Natural killer cell (primary cell): ENCODE data around the gene IQSEC1. TPM values are rescaled to one million over a fixed set of nuclear protein-coding genes. Genes with fewer than 3 reads are reported as not detected.

Experiments
- ATAC-seq, 3 donors: fragments of 150-1000 bp in 2 of 3; fragments of 200-7000 bp in 1 of 3; cut with Tn5 transposase; 1 replicate in 1 of 3; 2 replicates in 2 of 3; pipeline ENCODE4 v1.10.0; 2021; ENCODE audit warnings: mild to moderate bottlenecking in 2 of 3, moderate library complexity in 2 of 3
- DNase-seq, 2 donors: peaks; one replicate each; pipeline versions ENCODE4 v3.0.0 to v3.0.0-alpha.2; 2013 to 2021; ENCODE audit warnings: mixed read lengths in 1 of 2
- H3K27ac ChIP-seq: one replicate; pipeline ENCODE4 v1.5.1; 2013; ENCODE audit warnings: mild to moderate bottlenecking, low read length
- H3K27me3 ChIP-seq: one replicate; pipeline ENCODE4 v1.6.1; 2013; ENCODE audit warnings: low read length; ENCODE audit not compliant: control insufficient read depth, insufficient read depth
- H3K36me3 ChIP-seq: one replicate; pipeline ENCODE4 v1.6.1; 2013; ENCODE audit warnings: low read length; ENCODE audit not compliant: control insufficient read depth, insufficient read depth
- H3K4me1 ChIP-seq: one replicate; pipeline ENCODE4 v1.6.1; 2013; ENCODE audit warnings: low read length; ENCODE audit not compliant: control insufficient read depth, insufficient read depth
- H3K4me3 ChIP-seq: one replicate; pipeline ENCODE4 v1.5.1; 2013; ENCODE audit warnings: low read length
- H3K9me3 ChIP-seq: one replicate; pipeline ENCODE4 v1.6.1; 2013; ENCODE audit warnings: low read length; ENCODE audit not compliant: control insufficient read depth, insufficient read depth
- H3K27ac Mint-ChIP-seq, 2 donors: one replicate each; pipeline ENCODE4 v1.8.0; 2022; ENCODE audit warnings: mild to moderate bottlenecking in 2 of 2, mixed read lengths in 2 of 2, moderate library complexity in 1 of 2
- H3K27me3 Mint-ChIP-seq, 2 donors: one replicate each; pipeline ENCODE4 v1.8.0; 2022; ENCODE audit warnings: low read depth in 2 of 2, mixed read lengths in 2 of 2
- H3K36me3 Mint-ChIP-seq: one replicate; pipeline ENCODE4 v1.8.0; 2022; ENCODE audit warnings: mixed read lengths
- H3K4me1 Mint-ChIP-seq, 2 donors: one replicate each; pipeline ENCODE4 v1.8.0; 2022; ENCODE audit warnings: mixed read lengths in 2 of 2
- H3K4me3 Mint-ChIP-seq: one replicate; pipeline ENCODE4 v1.8.0; 2022; ENCODE audit warnings: mild to moderate bottlenecking, moderate library complexity, mixed read lengths
- H3K9me3 Mint-ChIP-seq, 2 donors: one replicate each; pipeline ENCODE4 v1.8.0; 2022; ENCODE audit warnings: mixed read lengths in 2 of 2
- WGBS: methylation state at CpG from one replicate; pipeline ENCODE4 v1.1.7; 2013; ENCODE audit warnings: missing lambda C conversion rate; ENCODE audit not compliant: insufficient coverage; 5-methylcytosine and 5-hydroxymethylcytosine counted together
- intact Hi-C: fragments of 100-400 bp; cut with micrococcal nuclease; formaldehyde crosslinking; loops from one replicate; pipeline ENCODE4 v1.14.2; 2022
- total RNA-seq, 4 donors: library from RNA; stranded (reverse); fragments of 120-200 nt in 1 of 4; gene quantifications; one replicate each; pipeline versions ENCODE4 v1.2.3 to v1.2.4, GENCODE V29; 2013 to 2022
- TF ChIP-seq, protein P1 (sequence below): fragments of 200-600 bp; IDR thresholded peaks from one replicate; pipeline ENCODE4 v1.8.0; 2022; ENCODE audit warnings: antibody characterized with exemption

The IQSEC1 gene
- total RNA-seq, 3 donors from 2014 or later (not counting 1 experiment from before 2014, with no cell fraction given): 124 to 189 (median 138) TPM

DNA sequence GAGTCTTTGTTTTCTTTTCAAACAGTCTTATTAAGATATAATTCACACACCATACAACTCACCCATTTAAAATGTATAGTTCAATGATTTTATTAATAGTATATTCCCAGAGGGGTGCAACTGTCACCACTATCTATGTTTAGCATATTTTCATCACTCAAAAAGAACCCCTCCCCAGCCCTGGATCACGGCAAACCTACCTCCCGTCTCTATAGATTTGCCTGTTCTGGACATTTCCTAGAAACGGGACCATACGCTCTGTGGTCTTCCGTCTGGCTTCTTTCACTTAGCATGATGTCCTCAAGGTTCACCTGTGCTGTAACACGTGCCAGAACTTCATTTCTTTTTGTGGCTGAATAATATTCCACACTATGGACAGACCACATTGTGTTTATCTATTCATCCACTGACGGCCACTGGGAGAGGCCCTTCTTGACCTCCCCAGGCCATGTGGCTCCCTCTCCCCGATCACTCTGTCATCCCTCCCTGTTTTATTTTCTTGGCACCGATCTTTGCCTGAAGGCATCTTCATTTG, 56.4 kb downstream of the IQSEC1 start:
- H3K27me3 Mint-ChIP-seq: no peaks in the 10 kb centered on the region
- H3K4me3 Mint-ChIP-seq: peak overlapping the region; percentile 89
- H3K36me3 Mint-ChIP-seq: no peaks in the 10 kb centered on the region
- Histone ChIP-seq H3K4me3 (peak overlapping the region; percentile 52), H3K36me3 (no peaks in the 10 kb centered on the region), H3K27ac (peak overlapping the region; percentile 100), H3K9me3 (no peaks in the 10 kb centered on the region), H3K27me3 (no peaks in the 10 kb centered on the region), H3K4me1 (peaks cover 88% of the 10 kb centered on the region)
- H3K4me1 Mint-ChIP-seq: peaks cover 56 to 77% of the 10 kb centered on the region in 2 donors
- intact Hi-C loops: loop anchor here (2.0 kb wide), 1 partner anchor 52 kb away; no protein-coding TSS in a partner anchor
- no peak for DNase-seq
- no peak for ATAC-seq
- WGBS: 63% methylated on average over 9 of the region's 9 CpGs
- TF ChIP-seq, protein P1, sequence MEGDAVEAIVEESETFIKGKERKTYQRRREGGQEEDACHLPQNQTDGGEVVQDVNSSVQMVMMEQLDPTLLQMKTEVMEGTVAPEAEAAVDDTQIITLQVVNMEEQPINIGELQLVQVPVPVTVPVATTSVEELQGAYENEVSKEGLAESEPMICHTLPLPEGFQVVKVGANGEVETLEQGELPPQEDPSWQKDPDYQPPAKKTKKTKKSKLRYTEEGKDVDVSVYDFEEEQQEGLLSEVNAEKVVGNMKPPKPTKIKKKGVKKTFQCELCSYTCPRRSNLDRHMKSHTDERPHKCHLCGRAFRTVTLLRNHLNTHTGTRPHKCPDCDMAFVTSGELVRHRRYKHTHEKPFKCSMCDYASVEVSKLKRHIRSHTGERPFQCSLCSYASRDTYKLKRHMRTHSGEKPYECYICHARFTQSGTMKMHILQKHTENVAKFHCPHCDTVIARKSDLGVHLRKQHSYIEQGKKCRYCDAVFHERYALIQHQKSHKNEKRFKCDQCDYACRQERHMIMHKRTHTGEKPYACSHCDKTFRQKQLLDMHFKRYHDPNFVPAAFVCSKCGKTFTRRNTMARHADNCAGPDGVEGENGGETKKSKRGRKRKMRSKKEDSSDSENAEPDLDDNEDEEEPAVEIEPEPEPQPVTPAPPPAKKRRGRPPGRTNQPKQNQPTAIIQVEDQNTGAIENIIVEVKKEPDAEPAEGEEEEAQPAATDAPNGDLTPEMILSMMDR: no peak
- peak overlapping the region; percentile 98 to 99 for H3K27ac Mint-ChIP-seq
- peaks cover 0 to 2% of the 10 kb centered on the region in 2 donors for H3K9me3 Mint-ChIP-seq

DNA sequence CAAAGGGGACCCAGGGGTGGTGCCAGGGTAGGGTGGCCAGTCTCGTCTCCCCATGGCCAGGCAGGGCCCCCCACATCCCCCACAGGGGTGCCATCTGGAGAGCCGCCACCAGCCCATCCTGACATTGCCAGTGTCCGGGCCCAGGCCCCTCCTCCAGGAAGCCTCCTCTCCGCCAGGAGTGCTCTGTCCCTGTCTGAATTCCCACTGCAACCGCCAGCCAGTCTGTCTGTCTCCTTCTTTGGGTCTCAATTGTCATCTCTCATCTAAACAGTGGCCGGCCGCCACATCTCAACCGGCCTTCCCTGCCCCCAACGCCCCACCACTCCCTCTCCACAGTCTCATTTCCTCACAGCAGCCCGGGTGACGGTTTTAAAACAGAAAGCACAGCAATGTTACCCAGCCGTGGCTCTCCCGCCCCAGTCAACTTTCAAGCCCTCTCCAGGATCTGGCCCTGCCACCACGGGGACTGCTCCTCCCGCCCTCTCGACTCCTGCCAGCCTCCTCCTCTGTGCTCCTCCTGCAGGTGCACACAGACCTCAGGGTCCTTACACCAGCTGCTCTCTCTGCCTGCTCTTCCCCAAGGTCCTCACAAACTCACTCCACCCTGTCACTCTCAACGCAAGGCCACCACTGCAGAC, 57.0 kb downstream of the IQSEC1 start:
- intact Hi-C loops: loop anchor here (2.0 kb wide), 1 partner anchor 53 kb away; no protein-coding TSS in a partner anchor
- peaks cover 62 to 79% of the 10 kb centered on the region in 2 donors for H3K4me1 Mint-ChIP-seq
- Histone ChIP-seq H3K36me3 (no peaks in the 10 kb centered on the region), H3K4me3 (peak overlapping the region; percentile 52), H3K27me3 (no peaks in the 10 kb centered on the region), H3K27ac (peak overlapping the region; percentile 100), H3K4me1 (peaks cover 94% of the 10 kb centered on the region), H3K9me3 (no peaks in the 10 kb centered on the region)
- no peaks in the 10 kb centered on the region for H3K36me3 Mint-ChIP-seq
- H3K9me3 Mint-ChIP-seq: peaks cover 0 to 2% of the 10 kb centered on the region in 2 donors
- ATAC-seq (peak; percentile 25 to 59 (median 41)), DNase-seq (peak; percentile 63 to 79)
- H3K27me3 Mint-ChIP-seq: no peaks in the 10 kb centered on the region
- TF ChIP-seq, protein P1: no peak
- H3K4me3 Mint-ChIP-seq: peak overlapping the region; percentile 89
- 2% methylated on average over 17 of the region's 17 CpGs for WGBS
- peak overlapping the region; percentile 98 to 99 for H3K27ac Mint-ChIP-seq

DNA sequence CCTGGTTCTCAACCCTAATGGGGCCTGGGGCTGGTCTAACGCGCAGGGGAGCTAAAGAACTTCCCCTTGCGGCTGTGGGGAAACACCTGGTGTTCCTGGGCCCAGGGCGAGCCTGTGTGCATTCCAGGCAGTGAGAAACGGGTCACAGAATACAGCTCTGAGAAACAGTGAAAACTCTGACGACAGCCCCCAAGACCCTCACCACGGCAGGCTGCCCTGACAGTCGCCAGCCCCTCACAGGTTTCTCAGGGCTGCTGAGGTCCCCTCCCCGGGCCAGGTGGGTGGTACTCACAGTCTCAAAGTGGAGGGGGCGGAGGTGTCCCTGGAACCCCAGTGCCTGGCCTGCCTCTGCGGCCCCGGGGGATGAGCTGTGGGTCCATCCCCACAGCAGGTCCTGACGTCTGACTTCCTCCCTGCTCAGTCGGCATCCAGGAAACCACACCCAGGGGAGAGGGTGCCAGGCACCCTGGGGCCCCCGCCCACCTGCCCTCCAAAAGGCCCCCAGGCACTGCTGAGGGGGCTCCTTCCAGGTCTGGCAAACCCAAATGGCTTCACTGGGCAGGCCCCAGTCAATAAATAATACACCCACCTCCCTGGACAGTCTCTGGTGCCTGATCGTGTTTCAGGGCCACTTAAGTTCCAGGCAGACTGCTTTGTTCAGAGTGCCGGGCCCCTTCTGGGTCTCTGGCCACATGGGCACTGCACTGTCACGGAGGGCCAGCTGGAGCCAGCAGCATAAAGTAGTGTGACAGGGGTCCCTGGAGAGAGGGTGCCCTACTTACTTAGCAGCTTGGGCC, 57.7 kb downstream of the IQSEC1 start:
- 1% methylated on average over 18 of the region's 18 CpGs for WGBS
- no peaks in the 10 kb centered on the region for H3K36me3 Mint-ChIP-seq
- Histone ChIP-seq H3K36me3 (no peaks in the 10 kb centered on the region), H3K27ac (peak overlapping the region; percentile 100), H3K4me1 (peaks cover 99% of the 10 kb centered on the region), H3K27me3 (no peaks in the 10 kb centered on the region), H3K4me3 (peak overlapping the region; percentile 52), H3K9me3 (no peaks in the 10 kb centered on the region)
- H3K27ac Mint-ChIP-seq: peak overlapping the region; percentile 98 to 99
- peaks cover 66 to 79% of the 10 kb centered on the region in 2 donors for H3K4me1 Mint-ChIP-seq
- H3K9me3 Mint-ChIP-seq: peaks cover 0 to 2% of the 10 kb centered on the region in 2 donors
- TF ChIP-seq, protein P1: no peak
- no peaks in the 10 kb centered on the region for H3K27me3 Mint-ChIP-seq
- peak overlapping the region; percentile 89 for H3K4me3 Mint-ChIP-seq
- ATAC-seq (peak; percentile 30 to 48 (median 46)), DNase-seq (peak; percentile 63 to 84)
- intact Hi-C loops: loop anchor here (1.0 to 2.0 kb wide), 2 partner anchors 25 to 53 kb away; no protein-coding TSS in a partner anchor
